H1 (cell line): ENCODE results near the gene KRTAP2-4. TPM values are rescaled to one million over a fixed set of nuclear protein-coding genes. Genes with fewer than 3 reads are reported as not detected.

ENCODE experiments used
- CTCF ChIA-PET: fragments of 300-600 bp; sonication (Branson Sonifier 250); formaldehyde crosslinking; loops from one replicate; lab custom pipeline; 2021; ENCODE audit not compliant: partially characterized antibody; lab: Charles Lee
- POLR2A ChIA-PET: fragments of 300-600 bp; sonication (Branson Sonifier 250); formaldehyde crosslinking; loops from one replicate; lab custom pipeline; 2021; ENCODE audit warnings: inconsistent platforms; ENCODE audit not compliant: partially characterized antibody; lab: Charles Lee
- DNase-seq, 2 experiments: peaks; one replicate each; pipeline versions ENCODE4 v3.0.0 to v3.0.0-alpha.2; 2010 to 2022; ENCODE audit warnings: low spot score in 2 of 2, low read depth in 1 of 2, mixed read lengths in 1 of 2
- FAIRE-seq: peaks from 2 replicates; lab custom pipeline; 2011; peaks lifted over from hg19 to GRCh38; lab: Jason Lieb, UNC
- H2AFZ ChIP-seq: 2 replicates; pipeline ENCODE4 v1.8.1; 2012; ENCODE audit warnings: low read length, inconsistent platforms
- H2AK5ac ChIP-seq: 2 replicates; pipeline ENCODE4 v1.6.1; 2013; ENCODE audit warnings: low read depth, low read length
- H2BK120ac ChIP-seq: replicated peaks from 2 replicates; pipeline ENCODE3; 2013; ENCODE audit warnings: low read depth, low read length, inconsistent platforms
- H2BK12ac ChIP-seq: 2 replicates; pipeline ENCODE4 v1.6.1; 2013; ENCODE audit warnings: low read depth, low read length
- H2BK15ac ChIP-seq: 2 replicates; pipeline ENCODE4 v1.6.1; 2013; ENCODE audit warnings: low read length
- H2BK20ac ChIP-seq: 2 replicates; pipeline ENCODE4 v1.6.1; 2013; ENCODE audit warnings: low read length
- H2BK5ac ChIP-seq: 2 replicates; pipeline ENCODE4 v1.6.1; 2013; ENCODE audit warnings: low read depth, low read length
- H3K14ac ChIP-seq: 2 replicates; pipeline ENCODE4 v1.6.1; 2013; ENCODE audit warnings: inconsistent platforms; ENCODE audit not compliant: insufficient read length
- H3K18ac ChIP-seq: 2 replicates; pipeline ENCODE4 v1.6.1; 2013; ENCODE audit warnings: low read length; ENCODE audit errors: extremely low read depth
- H3K23ac ChIP-seq: 2 replicates; pipeline ENCODE4 v1.6.1; 2013; ENCODE audit warnings: inconsistent platforms; ENCODE audit not compliant: insufficient read length
- H3K23me2 ChIP-seq: 2 replicates; pipeline ENCODE4 v1.6.1; 2013; ENCODE audit warnings: low read depth, low read length
- H3K27ac ChIP-seq: 2 replicates; pipeline ENCODE4 v1.6.1; 2011; ENCODE audit warnings: low read depth, low read length, inconsistent platforms
- H3K27me3 ChIP-seq, 4 experiments: replicated peaks in 1 of 4; 1 replicate in 1 of 4; 2 replicates in 3 of 4; pipeline versions ENCODE4 v1.6.1 to v1.8.1; 2011 to 2013; ENCODE audit warnings: low read length in 3 of 4, mild to moderate bottlenecking in 3 of 4, inconsistent platforms in 2 of 4, mixed read lengths in 2 of 4, moderate library complexity in 1 of 4; ENCODE audit not compliant: control insufficient read depth in 3 of 4, insufficient read depth in 3 of 4; ENCODE audit errors: extremely low read depth in 1 of 4
- H3K36me3 ChIP-seq, 4 experiments: 2 replicates each; pipeline versions ENCODE4 v1.6.1 to v1.8.1; 2011 to 2013; ENCODE audit warnings: mild to moderate bottlenecking in 4 of 4, low read length in 3 of 4, moderate library complexity in 2 of 4, control low read depth in 1 of 4, inconsistent platforms in 1 of 4; ENCODE audit not compliant: insufficient read depth in 4 of 4, control insufficient read depth in 2 of 4
- H3K4ac ChIP-seq: replicated peaks from 2 replicates; pipeline ENCODE3; 2013; ENCODE audit warnings: low read length, low read depth, mixed read lengths, inconsistent platforms; ENCODE audit not compliant: insufficient read length
- H3K4me1 ChIP-seq, 4 experiments: replicated peaks in 1 of 4; 1 replicate in 1 of 4; 2 replicates in 3 of 4; pipeline versions ENCODE4 v1.6.1 to v1.8.1; 2011 to 2013; ENCODE audit warnings: low read length in 3 of 4, inconsistent platforms in 2 of 4, mixed read lengths in 1 of 4; ENCODE audit not compliant: insufficient read depth in 4 of 4, control insufficient read depth in 3 of 4
- H3K4me2 ChIP-seq, 2 experiments: 2 replicates each; pipeline versions ENCODE4 v1.6.1 to v1.8.1; 2011 to 2013; ENCODE audit warnings: low read depth in 2 of 2, low read length in 2 of 2, control low read depth in 1 of 2, inconsistent platforms in 1 of 2, mild to moderate bottlenecking in 1 of 2; ENCODE audit not compliant: insufficient read depth in 1 of 2
- H3K4me3 ChIP-seq, 4 experiments: fragments of 200-600, 300-600 bp in 1 of 4; sonication (generic), shearing (Covaris generic), sonication (Bioruptor Twin) in 1 of 4; 2 replicates each; pipeline versions ENCODE4 v1.5.1 to v1.8.1; 2011 to 2016; ENCODE audit warnings: low read length in 4 of 4, low read depth in 3 of 4, control low read depth in 2 of 4, inconsistent platforms in 2 of 4, mild to moderate bottlenecking in 2 of 4, mixed read lengths in 1 of 4, moderate library complexity in 1 of 4; ENCODE audit not compliant: insufficient read depth in 2 of 4; ENCODE audit errors: extremely low read depth in 1 of 4
- H3K56ac ChIP-seq: replicated peaks from 2 replicates; pipeline ENCODE3; 2013; ENCODE audit warnings: low read depth, mild to moderate bottlenecking, mixed read lengths, low read length, inconsistent platforms; ENCODE audit not compliant: insufficient read length
- H3K79me1 ChIP-seq: 2 replicates; pipeline ENCODE4 v1.6.1; 2013; ENCODE audit warnings: low read depth, low read length, control low read depth
- H3K79me2 ChIP-seq, 2 experiments: 2 replicates each; pipeline versions ENCODE4 v1.6.1 to v1.8.1; 2012 to 2013; ENCODE audit warnings: low read length in 2 of 2, mild to moderate bottlenecking in 2 of 2, inconsistent platforms in 1 of 2; ENCODE audit not compliant: insufficient read depth in 2 of 2, control insufficient read depth in 1 of 2
- H3K9ac ChIP-seq, 4 experiments: replicated peaks in 1 of 4; 1 replicate in 1 of 4; 2 replicates in 3 of 4; pipeline versions ENCODE4 v1.6.1 to v1.8.1; 2011 to 2013; ENCODE audit warnings: low read depth in 3 of 4, low read length in 3 of 4, control low read depth in 2 of 4, mild to moderate bottlenecking in 2 of 4, moderate library complexity in 2 of 4, inconsistent platforms in 1 of 4; ENCODE audit errors: extremely low read depth in 1 of 4
- H3K9me3 ChIP-seq, 2 experiments: 2 replicates each; pipeline versions ENCODE4 v1.6.1 to v1.8.1; 2012 to 2013; ENCODE audit warnings: mild to moderate bottlenecking in 2 of 2, moderate library complexity in 2 of 2, control low read depth in 1 of 2, inconsistent platforms in 1 of 2, low read depth in 1 of 2, low read length in 1 of 2, mixed read lengths in 1 of 2; ENCODE audit not compliant: insufficient read depth in 2 of 2
- H4K20me1 ChIP-seq, 2 experiments: replicated peaks in 1 of 2; 2 replicates each; pipeline versions ENCODE3 to v1.8.1; 2011 to 2013; ENCODE audit warnings: inconsistent platforms in 2 of 2, low read length in 2 of 2, mild to moderate bottlenecking in 1 of 2; ENCODE audit not compliant: insufficient read depth in 2 of 2, control insufficient read depth in 1 of 2
- H4K5ac ChIP-seq: 2 replicates; pipeline ENCODE4 v1.6.1; 2013; ENCODE audit warnings: low read length, low read depth, mixed read lengths, inconsistent platforms; ENCODE audit not compliant: insufficient read length
- H4K8ac ChIP-seq: 2 replicates; pipeline ENCODE4 v1.8.0; 2013; ENCODE audit warnings: mild to moderate bottlenecking, moderate library complexity, low read length, inconsistent platforms; ENCODE audit not compliant: insufficient read depth; ENCODE audit errors: extremely low read depth
- H4K91ac ChIP-seq: replicated peaks from 2 replicates; pipeline ENCODE3; 2013; ENCODE audit warnings: low read length, mixed read lengths, inconsistent platforms; ENCODE audit not compliant: insufficient read length
- ATF3 ChIP-seq: IDR thresholded peaks from 2 replicates; pipeline ENCODE4 v1.6.1; 2011; ENCODE audit warnings: low read depth, mild to moderate bottlenecking, low read length; ENCODE audit not compliant: insufficient read depth
- BACH1 ChIP-seq: IDR thresholded peaks from 2 replicates; pipeline ENCODE4 v1.6.1; 2012; ENCODE audit warnings: low read length, improper control_type of control experiment
- BCL11A ChIP-seq, 2 experiments: IDR thresholded peaks; one replicate each; pipeline ENCODE4 v1.6.1; 2011; ENCODE audit warnings: low read depth in 2 of 2, low read length in 2 of 2, mild to moderate bottlenecking in 2 of 2
- BRCA1 ChIP-seq: IDR thresholded peaks from 2 replicates; pipeline ENCODE4 v1.6.1; 2012; ENCODE audit warnings: low read depth, low read length, improper control_type of control experiment
- CBX5 ChIP-seq: fragments of 300-800, 300-1000 bp; sonication (generic); IDR thresholded peaks from 2 replicates; pipeline ENCODE4 v1.7.1; 2016; ENCODE audit warnings: antibody characterized with exemption, low read length, low read depth
- EGR1 ChIP-seq: IDR thresholded peaks from 2 replicates; pipeline ENCODE4 v1.6.1; 2011; ENCODE audit warnings: low read depth, low read length, borderline replicate concordance
- HDAC2 ChIP-seq, 2 experiments: fragments of 300-600 bp in 1 of 2; sonication (generic) in 1 of 2; IDR thresholded peaks; 2 replicates each; pipeline ENCODE4 v1.6.1; 2011 to 2012; ENCODE audit warnings: low read depth in 2 of 2, low read length in 2 of 2, mild to moderate bottlenecking in 2 of 2, moderate library complexity in 2 of 2, borderline replicate concordance in 1 of 2, inconsistent platforms in 1 of 2
- JUND ChIP-seq: IDR thresholded peaks from 2 replicates; pipeline ENCODE4 v1.6.1; 2011; ENCODE audit warnings: mild to moderate bottlenecking, improper control_type of control experiment, low read length
- SIX5 ChIP-seq: IDR thresholded peaks from 2 replicates; pipeline ENCODE4 v1.6.1; 2011; ENCODE audit warnings: mild to moderate bottlenecking, low read depth, low read length
- SP4 ChIP-seq: IDR thresholded peaks from 2 replicates; pipeline ENCODE4 v1.6.1; 2012; ENCODE audit warnings: low read length, inconsistent platforms
- TCF12 ChIP-seq: IDR thresholded peaks from 2 replicates; pipeline ENCODE4 v1.6.1; 2011; ENCODE audit warnings: low read depth, mild to moderate bottlenecking, low read length
- TEAD4 ChIP-seq: IDR thresholded peaks from 2 replicates; pipeline ENCODE4 v1.6.1; 2012; ENCODE audit warnings: low read depth, low read length, inconsistent platforms, mixed read lengths
- USF2 ChIP-seq: IDR thresholded peaks from 2 replicates; pipeline ENCODE4 v1.6.1; 2011; ENCODE audit warnings: low read length, improper control_type of control experiment
- WGBS, 2 experiments: shearing (Covaris generic) in 1 of 2; methylation state at CpG; one replicate each; pipeline versions ENCODE4 v1.1.6 to v1.1.7; 2013 to 2015; ENCODE audit warnings: low lambda C conversion rate in 2 of 2, mixed read lengths in 2 of 2, inconsistent platforms in 1 of 2, low coverage in 1 of 2, missing lambda C conversion rate in 1 of 2; ENCODE audit not compliant: insufficient replicate concordance in 2 of 2, insufficient coverage in 1 of 2, insufficient read length in 1 of 2; ENCODE audit errors: extremely low coverage in 1 of 2, missing lambda C conversion rate in 1 of 2; 5-methylcytosine and 5-hydroxymethylcytosine counted together
- polyA plus RNA-seq, 7 experiments: library from polyadenylated mRNA; depleted of rRNA in 3 of 7; stranded (reverse) in 5 of 7; unstranded in 2 of 7; fragments of >200 nt in 5 of 7; fragments of 200-250 nt in 2 of 7; gene quantifications; 1 replicate in 5 of 7; 2 replicates in 1 of 7; 4 replicates in 1 of 7; pipeline versions ENCODE4 v1.2.1 to v1.2.3, GENCODE V29; 2011 to 2013; ENCODE audit warnings: missing spikeins in 2 of 7, mixed read lengths in 2 of 7
- total RNA-seq: library from RNA; stranded (reverse); fragmentation: NEBNext Ultra II Directional; extraction: Animal tissue kit (Norgen Biotek cat#: 25700); gene quantifications from 2 replicates; pipeline ENCODE4 v1.2.1, GENCODE V29; 2021

KRTAP2-4 gene
- total and polyA plus RNA-seq, 2 of the 8 experiments (the other 6 are each of a cell fraction or from before 2014, with no cell fraction given) = not detected

GRCh38 chr17:41101586-41102259 lies 36.0 kb upstream of the KRTAP2-4 start, which contains the start of gene KRTAP4-16:
KRTAP4-16 (minus strand) TSS chr17:41102209; CDS start chr17:41102209, 0 bp downstream.
- Histone ChIP-seq H3K4ac (no peak within 1 kb of the TSS), H2BK120ac (no peak within 1 kb of the TSS), H3K23me2 (no peaks in the 10 kb centered on the region), H4K91ac (no peak within 1 kb of the TSS), H3K56ac (no peak within 1 kb of the TSS), H3K14ac (no peak within 1 kb of the TSS), H3K9me3 (no peaks in the 10 kb centered on the region), H3K79me1 (no peaks in the 10 kb centered on the region), H3K27me3 (no peaks in the 10 kb centered on the region), H2BK20ac (no peak within 1 kb of the TSS), H2BK12ac (no peak within 1 kb of the TSS), H3K27ac (no peak within 1 kb of the TSS), H4K20me1 (no peaks in the 10 kb centered on the region), H2AFZ (no peak within 1 kb of the TSS), H2BK15ac (no peak within 1 kb of the TSS), H3K4me2 (no peak within 1 kb of the TSS; a peak in 1 of 4 replicates), H3K18ac (no peak within 1 kb of the TSS), H2AK5ac (no peak within 1 kb of the TSS), H3K79me2 (no peaks in the 10 kb centered on the region), H4K5ac (no peak within 1 kb of the TSS), H4K8ac (no peak within 1 kb of the TSS), H3K4me3 (no peak within 1 kb of the TSS), H3K9ac (no peak within 1 kb of the TSS), H3K36me3 (no peaks in the 10 kb centered on the region), H3K23ac (no peak within 1 kb of the TSS), H2BK5ac (no peak within 1 kb of the TSS), H3K4me1 (peaks cover 0 to 4% (median under 1%) of the 10 kb centered on the region in 4 experiments; a peak in 3 of 7 replicates)
- 80% methylated on average over 4 of the region's 10 CpGs; no CpG with 5 or more reads in 1 of the 2 experiments for WGBS, 2 experiments
- CTCF ChIA-PET = no interaction called here
- DNase-seq (no peak), FAIRE-seq (no peak)
- POLR2A ChIA-PET = no interaction called here
- TF ChIP-seq BRCA1 (no peak), TEAD4 (no peak), SIX5 (no peak), BACH1 (no peak), EGR1 (no peak), TCF12 (no peak), HDAC2 (IDR thresholded peaks at IDR 0.05; ENCODE audit: borderline replicate concordance in 1 of 2, low read depth in 2 of 2, low read length in 2 of 2) (no peak), SP4 (no peak), CBX5 (no peak), JUND (no peak), USF2 (no peak), ATF3 (no peak), BCL11A (IDR thresholded peaks at IDR 0.05; ENCODE audit: low read depth in 2 of 2, low read length in 2 of 2) (no peak)
